Measurements from ENCODE around the gene STEAP1B.

The STEAP1B gene

GRCh38 chr7:22417349-22417748, 82.6 kb downstream of the STEAP1B start:
- no peaks in the 10 kb centered on the region for H3K4me1 ChIP-seq (ENCODE audit: control extremely low read depth in 1 of 4, control insufficient read depth in 4 of 4, insufficient read depth in 4 of 4, low read length in 3 of 4)
- WGBS (ENCODE audit: insufficient coverage) = 100% methylated on average over 2 of the region's 2 CpGs
- POLR2A ChIA-PET = no interaction called here
- H3K36me3 ChIP-seq (ENCODE audit: control insufficient read depth in 4 of 4, insufficient read depth in 4 of 4, low read length in 3 of 4) = no peaks in the 10 kb centered on the region
- H3K4me3 ChIP-seq (ENCODE audit: control insufficient read depth in 1 of 7, extremely low read depth in 1 of 7, insufficient read depth in 4 of 7, low read depth in 2 of 7, low read length in 6 of 7) = no peak overlapping the region
- no peak for DNase-seq
- no peak overlapping the region for H3K27ac ChIP-seq (ENCODE audit: insufficient read depth in 1 of 2, low read depth in 1 of 2, low read length in 2 of 2, poor library complexity in 1 of 2, severe bottlenecking in 2 of 2)
- peaks cover 0 to 1% (median 0%) of the 10 kb centered on the region in 5 experiments for H3K9me3 ChIP-seq (ENCODE audit: control extremely low read depth in 1 of 5, control insufficient read depth in 4 of 5, insufficient read depth in 2 of 5, low read depth in 1 of 5, low read length in 4 of 5)
- H3K27me3 ChIP-seq (replicated peaks in 2 of 5; ENCODE audit: control insufficient read depth in 4 of 5, insufficient read depth in 5 of 5, low read length in 4 of 5) = peaks cover 0 to 2% (median 0%) of the 10 kb centered on the region in 5 experiments
- CTCF ChIA-PET = no interaction called here

- Histone ChIP-seq H3K27ac (ENCODE audit: insufficient read depth in 1 of 2, low read depth in 1 of 2, low read length in 2 of 2, poor library complexity in 1 of 2, severe bottlenecking in 2 of 2) (no peak overlapping the region), H3K9me3 (ENCODE audit: control extremely low read depth in 1 of 5, control insufficient read depth in 4 of 5, insufficient read depth in 2 of 5, low read depth in 1 of 5, low read length in 4 of 5) (no peaks in the 10 kb centered on the region), H3K27me3 (replicated peaks in 2 of 5; ENCODE audit: control insufficient read depth in 4 of 5, insufficient read depth in 5 of 5, low read length in 4 of 5) (peaks cover 0 to 2% (median 0%) of the 10 kb centered on the region in 5 experiments), H3K4me1 (ENCODE audit: control extremely low read depth in 1 of 4, control insufficient read depth in 4 of 4, insufficient read depth in 4 of 4, low read length in 3 of 4) (no peaks in the 10 kb centered on the region), H3K4me3 (ENCODE audit: control insufficient read depth in 1 of 7, extremely low read depth in 1 of 7, insufficient read depth in 4 of 7, low read depth in 2 of 7, low read length in 6 of 7) (no peak overlapping the region), H3K36me3 (ENCODE audit: control insufficient read depth in 4 of 4, insufficient read depth in 4 of 4, low read length in 3 of 4) (no peaks in the 10 kb centered on the region)
- ChIA-PET POLR2A (no interaction called here), CTCF (no interaction called here)
- DNase-seq = no peak
- 100% methylated on average over 1 of the region's 2 CpGs for WGBS (ENCODE audit: insufficient coverage)
Observed at GRCh38 chr7:22414424-22414823, 85.6 kb downstream of the STEAP1B start.

- WGBS (ENCODE audit: insufficient coverage) = 100% methylated on average over 1 of the region's 2 CpGs
Observed at GRCh38 chr7:22413211-22413610, 86.8 kb downstream of the STEAP1B start.

GRCh38 chr7:22411977-22412693, 87.9 kb downstream of the STEAP1B start:
- Histone ChIP-seq H3K4me3 (ENCODE audit: control insufficient read depth in 1 of 7, extremely low read depth in 1 of 7, insufficient read depth in 4 of 7, low read depth in 2 of 7, low read length in 6 of 7) (no peak overlapping the region), H3K27ac (ENCODE audit: insufficient read depth in 1 of 2, low read depth in 1 of 2, low read length in 2 of 2, poor library complexity in 1 of 2, severe bottlenecking in 2 of 2) (no peak overlapping the region), H3K27me3 (replicated peaks in 2 of 5; ENCODE audit: control insufficient read depth in 4 of 5, insufficient read depth in 5 of 5, low read length in 4 of 5) (peaks cover 0 to 2% (median 0%) of the 10 kb centered on the region in 5 experiments), H3K9me3 (ENCODE audit: control extremely low read depth in 1 of 5, control insufficient read depth in 4 of 5, insufficient read depth in 2 of 5, low read depth in 1 of 5, low read length in 4 of 5) (no peaks in the 10 kb centered on the region), H3K36me3 (ENCODE audit: control insufficient read depth in 4 of 4, insufficient read depth in 4 of 4, low read length in 3 of 4) (no peaks in the 10 kb centered on the region), H3K4me1 (ENCODE audit: control extremely low read depth in 1 of 4, control insufficient read depth in 4 of 4, insufficient read depth in 4 of 4, low read length in 3 of 4) (no peaks in the 10 kb centered on the region)
- ChIA-PET CTCF (no interaction called here), POLR2A (no interaction called here)
- WGBS (ENCODE audit: insufficient coverage) = 100% methylated on average over 3 of the region's 4 CpGs
- no peak for DNase-seq

More at GRCh38 chr7:22413211-22413610, 86.8 kb downstream of the STEAP1B start:
- POLR2A ChIA-PET = no interaction called here
- Histone ChIP-seq H3K27me3 (replicated peaks in 2 of 5; ENCODE audit: control insufficient read depth in 4 of 5, insufficient read depth in 5 of 5, low read length in 4 of 5) (peaks cover 0 to 2% (median 0%) of the 10 kb centered on the region in 5 experiments), H3K36me3 (ENCODE audit: control insufficient read depth in 4 of 4, insufficient read depth in 4 of 4, low read length in 3 of 4) (no peaks in the 10 kb centered on the region), H3K27ac (ENCODE audit: insufficient read depth in 1 of 2, low read depth in 1 of 2, low read length in 2 of 2, poor library complexity in 1 of 2, severe bottlenecking in 2 of 2) (no peak overlapping the region), H3K4me3 (ENCODE audit: control insufficient read depth in 1 of 7, extremely low read depth in 1 of 7, insufficient read depth in 4 of 7, low read depth in 2 of 7, low read length in 6 of 7) (no peak overlapping the region), H3K4me1 (ENCODE audit: control extremely low read depth in 1 of 4, control insufficient read depth in 4 of 4, insufficient read depth in 4 of 4, low read length in 3 of 4) (no peaks in the 10 kb centered on the region), H3K9me3 (ENCODE audit: control extremely low read depth in 1 of 5, control insufficient read depth in 4 of 5, insufficient read depth in 2 of 5, low read depth in 1 of 5, low read length in 4 of 5) (no peaks in the 10 kb centered on the region)
- CTCF ChIA-PET = no interaction called here
- no peak for DNase-seq

- Histone ChIP-seq H3K36me3 (ENCODE audit: control insufficient read depth in 4 of 4, insufficient read depth in 4 of 4, low read length in 3 of 4) (no peaks in the 10 kb centered on the region), H3K4me3 (ENCODE audit: control insufficient read depth in 1 of 7, extremely low read depth in 1 of 7, insufficient read depth in 4 of 7, low read depth in 2 of 7, low read length in 6 of 7) (no peak overlapping the region), H3K9me3 (ENCODE audit: control extremely low read depth in 1 of 5, control insufficient read depth in 4 of 5, insufficient read depth in 2 of 5, low read depth in 1 of 5, low read length in 4 of 5) (peaks cover 0 to 2% (median 0%) of the 10 kb centered on the region in 5 experiments), H3K27me3 (replicated peaks in 2 of 5; ENCODE audit: control insufficient read depth in 4 of 5, insufficient read depth in 5 of 5, low read length in 4 of 5) (no peaks in the 10 kb centered on the region), H3K27ac (ENCODE audit: insufficient read depth in 1 of 2, low read depth in 1 of 2, low read length in 2 of 2, poor library complexity in 1 of 2, severe bottlenecking in 2 of 2) (no peak overlapping the region), H3K4me1 (ENCODE audit: control extremely low read depth in 1 of 4, control insufficient read depth in 4 of 4, insufficient read depth in 4 of 4, low read length in 3 of 4) (peaks cover 0 to 9% (median 6%) of the 10 kb centered on the region in 4 experiments)
- ChIA-PET POLR2A (no interaction called here), CTCF (interaction anchor here (1.3 kb wide), 1 partner anchor 17 kb away, joined by 3 read pairs; no protein-coding TSS in a partner anchor)
- DNase-seq = no peak
- 94% methylated on average over 2 of the region's 4 CpGs for WGBS (ENCODE audit: insufficient coverage)
Observed at GRCh38 chr7:22406715-22407114, 93.3 kb downstream of the STEAP1B start.

- POLR2A ChIA-PET = no interaction called here
Observed at GRCh38 chr7:22404421-22405023, 95.5 kb downstream of the STEAP1B start.

GRCh38 chr7:22403344-22403743, 96.6 kb downstream of the STEAP1B start:
- peaks cover 0 to 2% (median 0%) of the 10 kb centered on the region in 5 experiments for H3K9me3 ChIP-seq (ENCODE audit: control extremely low read depth in 1 of 5, control insufficient read depth in 4 of 5, insufficient read depth in 2 of 5, low read depth in 1 of 5, low read length in 4 of 5)
- peaks cover 0 to 3% (median 0%) of the 10 kb centered on the region in 5 experiments for H3K27me3 ChIP-seq (replicated peaks in 2 of 5; ENCODE audit: control insufficient read depth in 4 of 5, insufficient read depth in 5 of 5, low read length in 4 of 5)
- ChIA-PET CTCF (no interaction called here), POLR2A (no interaction called here)
- no peak overlapping the region for H3K27ac ChIP-seq (ENCODE audit: insufficient read depth in 1 of 2, low read depth in 1 of 2, low read length in 2 of 2, poor library complexity in 1 of 2, severe bottlenecking in 2 of 2)
- WGBS (ENCODE audit: insufficient coverage) = 95% methylated on average over 2 of the region's 2 CpGs
- H3K36me3 ChIP-seq (ENCODE audit: control insufficient read depth in 4 of 4, insufficient read depth in 4 of 4, low read length in 3 of 4) = no peaks in the 10 kb centered on the region
- no peak overlapping the region for H3K4me3 ChIP-seq (ENCODE audit: control insufficient read depth in 1 of 7, extremely low read depth in 1 of 7, insufficient read depth in 4 of 7, low read depth in 2 of 7, low read length in 6 of 7)
- DNase-seq = no peak
- H3K4me1 ChIP-seq (ENCODE audit: control extremely low read depth in 1 of 4, control insufficient read depth in 4 of 4, insufficient read depth in 4 of 4, low read length in 3 of 4) = peaks cover 0 to 9% (median 6%) of the 10 kb centered on the region in 4 experiments

More at GRCh38 chr7:22404421-22405023, 95.5 kb downstream of the STEAP1B start:
- H3K27ac ChIP-seq (ENCODE audit: insufficient read depth in 1 of 2, low read depth in 1 of 2, low read length in 2 of 2, poor library complexity in 1 of 2, severe bottlenecking in 2 of 2) = no peak overlapping the region
- WGBS (ENCODE audit: insufficient coverage) = 95% methylated on average over 2 of the region's 3 CpGs
- H3K36me3 ChIP-seq (ENCODE audit: control insufficient read depth in 4 of 4, insufficient read depth in 4 of 4, low read length in 3 of 4) = no peaks in the 10 kb centered on the region
- peaks cover 0 to 9% (median 6%) of the 10 kb centered on the region in 4 experiments for H3K4me1 ChIP-seq (ENCODE audit: control extremely low read depth in 1 of 4, control insufficient read depth in 4 of 4, insufficient read depth in 4 of 4, low read length in 3 of 4)
- CTCF ChIA-PET = no interaction called here
- peaks cover 0 to 2% (median 0%) of the 10 kb centered on the region in 5 experiments for H3K9me3 ChIP-seq (ENCODE audit: control extremely low read depth in 1 of 5, control insufficient read depth in 4 of 5, insufficient read depth in 2 of 5, low read depth in 1 of 5, low read length in 4 of 5)
- no peak for DNase-seq
- no peak overlapping the region for H3K4me3 ChIP-seq (ENCODE audit: control insufficient read depth in 1 of 7, extremely low read depth in 1 of 7, insufficient read depth in 4 of 7, low read depth in 2 of 7, low read length in 6 of 7)
- H3K27me3 ChIP-seq (replicated peaks in 2 of 5; ENCODE audit: control insufficient read depth in 4 of 5, insufficient read depth in 5 of 5, low read length in 4 of 5) = no peaks in the 10 kb centered on the region
